GM18858 (cell line): ENCODE data around the gene KDM3B.

Experiments used
- ATAC-seq: cut with Tn5 transposase; IDR thresholded peaks from one replicate; pipeline ENCODE4 v1.9.1; 2021; ENCODE audit not compliant: unreplicated experiment

The KDM3B gene

GRCh38 chr5:138346889-138347288, 5.6 kb upstream of the KDM3B start:
- ATAC-seq = no peak

GRCh38 chr5:138349852-138350562, 2.5 kb upstream of the KDM3B start:
- ATAC-seq = no peak

GRCh38 chr5:138350563-138350890, 2.0 kb upstream of the KDM3B start:
- ATAC-seq = no peak

GRCh38 chr5:138351056-138351455, 1.4 kb upstream of the KDM3B start:
- no peak for ATAC-seq

- no peak for ATAC-seq
Observed at GRCh38 chr5:138351517-138351916, 968 bp upstream of the KDM3B start.

- no peak for ATAC-seq
Observed at GRCh38 chr5:138352722-138353559, 456 bp downstream of the KDM3B start.

GRCh38 chr5:138353560-138354080, 1.1 kb downstream of the KDM3B start:
- ATAC-seq = no peak

- no peak for ATAC-seq
Observed at GRCh38 chr5:138354387-138354786, 1.9 kb downstream of the KDM3B start.

GRCh38 chr5:138354926-138355378, 2.5 kb downstream of the KDM3B start:
- peak; percentile 41 for ATAC-seq

GRCh38 chr5:138359621-138360020, 7.1 kb downstream of the KDM3B start:
- ATAC-seq = no peak

GRCh38 chr5:138360941-138361452, 8.5 kb downstream of the KDM3B start:
- no peak for ATAC-seq

GRCh38 chr5:138364576-138364975, 12.1 kb downstream of the KDM3B start:
- ATAC-seq = no peak

- no peak for ATAC-seq
Observed at GRCh38 chr5:138366632-138367382, 14.3 kb downstream of the KDM3B start.

GRCh38 chr5:138369261-138369660, 16.8 kb downstream of the KDM3B start:
- no peak for ATAC-seq

- no peak for ATAC-seq
Observed at GRCh38 chr5:138369706-138370105, 17.2 kb downstream of the KDM3B start.

- no peak for ATAC-seq
Observed at GRCh38 chr5:138370537-138370936, 18.1 kb downstream of the KDM3B start.

GRCh38 chr5:138371454-138371853, 19.0 kb downstream of the KDM3B start:
- ATAC-seq = no peak

- peak; percentile 80 for ATAC-seq
Observed at GRCh38 chr5:138372225-138372624, 19.7 kb downstream of the KDM3B start.

- ATAC-seq = no peak
Observed at GRCh38 chr5:138372653-138373052, 20.2 kb downstream of the KDM3B start.

- ATAC-seq = no peak
Observed at GRCh38 chr5:138382347-138382746, 29.9 kb downstream of the KDM3B start.

- ATAC-seq = no peak
Observed at GRCh38 chr5:138385660-138386059, 33.2 kb downstream of the KDM3B start.
